Right atrium auricular region (tissue), 2 donors: ENCODE measurements around the gene MTCH1. TPM values are rescaled to one million over a fixed set of nuclear protein-coding genes. Genes with fewer than 3 reads are reported as not detected.

Source experiments
- DNase-seq: peaks from one replicate; pipeline ENCODE4 v3.0.0-alpha.2; 2019; ENCODE audit warnings: low spot score
- H3K27ac ChIP-seq, 2 donors: fragments of 200-600 bp; sonication (generic); 1 replicate in 1 of 2; 2 replicates in 1 of 2; pipeline ENCODE4 v1.5.1; 2016 to 2019
- H3K27me3 ChIP-seq, 2 donors: fragments of 200-600 bp; sonication (generic); one replicate each; pipeline versions ENCODE4 v1.5.1 to v1.6.0; 2017 to 2019
- H3K36me3 ChIP-seq: fragments of 200-600 bp; sonication (generic); one replicate; pipeline ENCODE4 v1.5.1; 2016
- H3K4me1 ChIP-seq, 2 donors: fragments of 200-600 bp; sonication (generic); one replicate each; pipeline versions ENCODE4 v1.5.1 to v1.6.0; 2017 to 2019
- H3K4me3 ChIP-seq, 2 donors: fragments of 200-600 bp; sonication (generic); 1 replicate in 1 of 2; 2 replicates in 1 of 2; pipeline ENCODE4 v1.5.1; 2017 to 2019; ENCODE audit warnings: mild to moderate bottlenecking in 1 of 2, moderate library complexity in 1 of 2
- H3K9me3 ChIP-seq, 2 donors: fragments of 200-600 bp; sonication (generic); one replicate each; pipeline ENCODE4 v1.5.1; 2019
- total RNA-seq, 2 donors: library from RNA; depleted of rRNA; stranded (reverse); fragments of >200 nt; gene quantifications; one replicate each; pipeline ENCODE4 v1.1.0, GENCODE V29; 2016
- TF ChIP-seq, protein P1 (sequence below), 2 donors: fragments of 200-600 bp; sonication (generic); IDR thresholded peaks; one replicate each; pipeline ENCODE4 v1.5.1; 2019; ENCODE audit warnings: antibody characterized with exemption in 2 of 2

Gene MTCH1
- total RNA-seq, 2 donors from 2014 or later = 155 to 259 TPM

GRCh38 chr6:37006793-37007339, 20.9 kb upstream of the MTCH1 start:
- TF ChIP-seq, protein P1, sequence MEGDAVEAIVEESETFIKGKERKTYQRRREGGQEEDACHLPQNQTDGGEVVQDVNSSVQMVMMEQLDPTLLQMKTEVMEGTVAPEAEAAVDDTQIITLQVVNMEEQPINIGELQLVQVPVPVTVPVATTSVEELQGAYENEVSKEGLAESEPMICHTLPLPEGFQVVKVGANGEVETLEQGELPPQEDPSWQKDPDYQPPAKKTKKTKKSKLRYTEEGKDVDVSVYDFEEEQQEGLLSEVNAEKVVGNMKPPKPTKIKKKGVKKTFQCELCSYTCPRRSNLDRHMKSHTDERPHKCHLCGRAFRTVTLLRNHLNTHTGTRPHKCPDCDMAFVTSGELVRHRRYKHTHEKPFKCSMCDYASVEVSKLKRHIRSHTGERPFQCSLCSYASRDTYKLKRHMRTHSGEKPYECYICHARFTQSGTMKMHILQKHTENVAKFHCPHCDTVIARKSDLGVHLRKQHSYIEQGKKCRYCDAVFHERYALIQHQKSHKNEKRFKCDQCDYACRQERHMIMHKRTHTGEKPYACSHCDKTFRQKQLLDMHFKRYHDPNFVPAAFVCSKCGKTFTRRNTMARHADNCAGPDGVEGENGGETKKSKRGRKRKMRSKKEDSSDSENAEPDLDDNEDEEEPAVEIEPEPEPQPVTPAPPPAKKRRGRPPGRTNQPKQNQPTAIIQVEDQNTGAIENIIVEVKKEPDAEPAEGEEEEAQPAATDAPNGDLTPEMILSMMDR (IDR thresholded peaks at IDR 0.05) = no peak
- no peaks in the 10 kb centered on the region for H3K36me3 ChIP-seq
- no peaks in the 10 kb centered on the region for H3K27me3 ChIP-seq
- DNase-seq = no peak
- H3K4me1 ChIP-seq = no peaks in the 10 kb centered on the region
- H3K4me3 ChIP-seq = peak overlapping the region; percentile 2 to 37
- no peak overlapping the region for H3K27ac ChIP-seq
- H3K9me3 ChIP-seq = no peaks in the 10 kb centered on the region

DNA sequence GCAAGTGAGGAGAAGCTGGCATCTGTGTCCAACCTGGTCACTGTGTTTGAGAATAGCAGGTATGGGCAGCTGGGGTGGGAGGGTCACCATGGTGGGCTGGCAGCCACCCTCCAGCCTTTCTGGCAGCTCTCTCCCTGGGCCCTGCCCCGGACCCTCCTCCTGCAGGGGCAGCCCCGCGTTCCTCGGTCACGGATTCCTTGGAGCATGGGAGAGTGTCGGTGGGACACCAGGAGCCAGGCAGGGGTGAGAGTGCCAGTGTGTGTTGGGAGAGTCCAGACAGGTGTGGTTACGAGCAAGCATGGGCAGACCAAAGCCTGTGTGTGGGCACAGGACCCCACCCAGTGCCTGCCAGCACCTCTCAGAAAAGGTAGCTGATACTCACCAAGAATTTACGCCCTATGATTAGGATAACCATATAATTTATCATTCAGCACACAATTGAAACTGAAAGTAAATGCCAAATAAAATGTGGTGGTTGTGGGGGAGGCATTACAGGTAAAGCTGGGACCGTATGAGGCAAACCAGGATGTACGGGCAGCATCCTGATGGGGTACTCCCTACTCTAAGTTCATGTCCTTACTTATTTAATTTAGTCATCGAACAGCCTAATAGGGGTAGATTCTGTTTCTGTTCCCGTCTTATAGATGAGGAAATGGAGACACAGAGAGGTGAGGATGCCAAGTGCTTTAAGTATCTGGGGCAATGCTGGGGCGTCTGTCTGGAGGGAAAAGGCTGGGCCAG, 20.0 kb upstream of the MTCH1 start:
- peak overlapping the region; percentile 10 to 37 for H3K4me3 ChIP-seq
- no peak overlapping the region for H3K27ac ChIP-seq

DNA sequence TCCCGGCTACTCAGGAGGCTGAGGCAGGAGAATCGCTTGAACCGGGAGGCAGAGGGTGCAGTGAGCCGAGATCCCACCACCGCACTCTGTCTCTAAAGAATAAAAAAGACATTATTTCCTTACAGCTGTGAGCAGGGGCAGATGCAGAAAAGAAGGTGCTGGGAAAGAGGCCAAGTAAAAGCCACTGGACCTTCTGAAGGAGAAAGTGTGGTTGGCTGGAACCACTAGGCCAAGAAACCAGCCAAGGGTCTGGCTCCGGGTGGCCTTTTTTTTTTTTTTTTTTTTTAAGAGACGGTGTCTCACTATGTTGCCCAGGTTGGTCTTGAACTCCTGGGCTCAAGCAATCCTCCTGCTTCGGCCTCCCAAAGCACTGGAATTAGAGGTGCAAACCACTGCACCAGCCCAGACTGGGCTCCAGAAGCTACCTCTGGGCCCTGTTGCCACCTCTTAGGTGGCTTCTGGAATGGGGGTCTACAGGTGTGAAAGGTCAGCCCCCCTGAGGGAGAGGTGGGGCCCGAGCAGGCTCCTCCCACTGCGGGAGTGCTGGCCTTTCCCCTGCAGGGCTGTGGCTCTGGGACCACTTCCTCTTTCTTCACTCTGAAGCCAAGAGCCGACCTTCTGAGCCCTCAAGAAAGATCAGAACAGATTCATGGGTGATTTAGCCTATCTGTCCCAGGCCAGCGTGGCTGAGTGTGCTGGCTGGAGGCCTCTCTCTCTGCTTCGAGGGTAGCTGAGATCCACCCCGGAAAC, 19.2 kb upstream of the MTCH1 start, which contains the start of gene FGD2:
Gene FGD2 (plus strand): TSS at position 595 of the 750 bp plus-strand sequence. CDS start 163 bp downstream, outside the sequence.
- H3K27ac ChIP-seq = no peak within 1 kb of the TSS
- H3K4me1 ChIP-seq = no peaks in the 10 kb centered on the region
- H3K4me3 ChIP-seq = peak within 1 kb of the TSS; percentile 10 to 37
- no peak for DNase-seq
- no peaks in the 10 kb centered on the region for H3K27me3 ChIP-seq
- no peaks in the 10 kb centered on the region for H3K9me3 ChIP-seq
- TF ChIP-seq, protein P1 (IDR thresholded peaks at IDR 0.05) = no peak
- no peaks in the 10 kb centered on the region for H3K36me3 ChIP-seq

More for the DNA sequence above, 20.0 kb upstream of the MTCH1 start:
- Histone ChIP-seq H3K9me3 (no peaks in the 10 kb centered on the region), H3K27me3 (no peaks in the 10 kb centered on the region), H3K36me3 (no peaks in the 10 kb centered on the region), H3K4me1 (no peaks in the 10 kb centered on the region)
- TF ChIP-seq, protein P1 (IDR thresholded peaks at IDR 0.05) = no peak
- DNase-seq = no peak

DNA sequence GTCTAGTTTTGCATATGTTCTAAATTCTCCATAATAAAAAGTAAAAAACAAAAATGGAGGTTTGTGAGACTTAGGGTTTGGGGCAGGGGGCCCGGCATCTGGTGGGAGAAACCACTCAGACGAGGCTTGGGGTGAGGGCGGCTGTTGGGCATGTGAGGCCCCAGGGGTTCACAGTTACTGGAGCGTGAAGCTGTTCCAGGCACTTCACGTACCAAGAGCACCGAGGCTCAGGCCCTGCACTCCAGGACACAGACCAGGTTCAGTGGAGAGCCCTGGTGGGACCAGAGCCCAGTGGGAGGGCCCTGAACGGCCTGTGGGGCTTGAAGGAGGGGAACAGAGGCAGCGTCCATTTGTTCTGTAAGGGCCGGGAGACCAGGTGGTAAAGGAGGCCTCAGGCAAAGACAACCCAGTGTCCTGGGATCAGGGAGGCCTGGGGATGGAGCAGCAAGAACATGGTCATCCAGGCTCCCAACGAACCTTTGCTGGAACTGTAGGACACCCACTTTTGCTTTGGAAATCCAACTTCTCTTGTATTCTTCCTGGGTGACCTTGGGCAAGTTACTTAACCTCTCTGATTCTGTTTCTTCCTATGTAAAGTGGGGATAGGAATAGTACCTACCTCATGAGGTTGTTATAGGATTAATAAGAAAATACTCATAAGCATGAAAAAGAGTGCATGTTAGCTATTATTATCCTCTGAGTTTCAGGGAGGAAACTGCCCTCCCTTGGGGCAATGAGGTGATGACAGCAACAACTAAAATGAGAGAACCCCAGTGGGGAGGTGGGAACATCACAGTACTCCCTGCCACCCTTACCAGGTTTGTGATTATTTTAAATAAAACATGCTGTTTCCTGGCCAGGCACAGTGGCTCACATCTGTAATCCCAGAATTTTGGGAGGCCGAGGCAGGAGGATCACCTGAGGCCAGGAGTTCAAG, 18.3 kb upstream of the MTCH1 start:
- H3K4me1 ChIP-seq = no peaks in the 10 kb centered on the region
- H3K36me3 ChIP-seq = no peaks in the 10 kb centered on the region
- H3K27ac ChIP-seq = no peak overlapping the region
- DNase-seq = no peak
- TF ChIP-seq, protein P1 (IDR thresholded peaks at IDR 0.05) = no peak
- H3K9me3 ChIP-seq = no peaks in the 10 kb centered on the region
- no peaks in the 10 kb centered on the region for H3K27me3 ChIP-seq
- no peak overlapping the region for H3K4me3 ChIP-seq

GRCh38 chr6:36999751-37000125, 13.7 kb upstream of the MTCH1 start:
- Histone ChIP-seq H3K27me3 (no peaks in the 10 kb centered on the region), H3K27ac (peak overlapping the region in 1 of 2 donors; percentile 88), H3K36me3 (no peaks in the 10 kb centered on the region), H3K9me3 (no peaks in the 10 kb centered on the region), H3K4me3 (no peak overlapping the region), H3K4me1 (peaks cover 0 to 17% of the 10 kb centered on the region in 2 donors)
- no peak for DNase-seq
- TF ChIP-seq, protein P1 (IDR thresholded peaks at IDR 0.05) = no peak
